Stimulated activated naive B cell treated with anti-CD40 and anti-IgM and Interleukin-4, amounts not matched to agents 10 μg/mL and 1 μg/mL and 100 μg/mL, for 72 hours (primary cell): ENCODE results near the gene VEGFA.

ENCODE experiments used
- ATAC-seq, 2 donors: fragments of 150-1000 bp; cut with Tn5 transposase; replicated peaks; 2 replicates each; pipeline ENCODE4 v1.10.0; 2021; ENCODE audit warnings: moderate library complexity in 1 of 2
- DNase-seq: peaks from one replicate; pipeline ENCODE4 v3.0.0; 2021
- H3K27ac Mint-ChIP-seq: one replicate; pipeline ENCODE4 v1.8.0; 2022; ENCODE audit warnings: mild to moderate bottlenecking, mixed read lengths
- H3K27me3 Mint-ChIP-seq, 2 donors: one replicate each; pipeline ENCODE4 v1.8.0; 2022; ENCODE audit warnings: mixed read lengths in 2 of 2
- H3K36me3 Mint-ChIP-seq, 2 donors: one replicate each; pipeline ENCODE4 v1.8.0; 2022; ENCODE audit warnings: mixed read lengths in 2 of 2, mild to moderate bottlenecking in 1 of 2
- H3K4me1 Mint-ChIP-seq, 2 donors: one replicate each; pipeline ENCODE4 v1.8.0; 2022; ENCODE audit warnings: mixed read lengths in 2 of 2, mild to moderate bottlenecking in 1 of 2
- H3K4me3 Mint-ChIP-seq, 2 donors: one replicate each; pipeline ENCODE4 v1.8.0; 2022; ENCODE audit warnings: mild to moderate bottlenecking in 2 of 2, mixed read lengths in 2 of 2, moderate library complexity in 1 of 2
- H3K9me3 Mint-ChIP-seq, 2 donors: one replicate each; pipeline ENCODE4 v1.8.0; 2022; ENCODE audit warnings: mixed read lengths in 2 of 2, mild to moderate bottlenecking in 1 of 2

VEGFA gene

DNA sequence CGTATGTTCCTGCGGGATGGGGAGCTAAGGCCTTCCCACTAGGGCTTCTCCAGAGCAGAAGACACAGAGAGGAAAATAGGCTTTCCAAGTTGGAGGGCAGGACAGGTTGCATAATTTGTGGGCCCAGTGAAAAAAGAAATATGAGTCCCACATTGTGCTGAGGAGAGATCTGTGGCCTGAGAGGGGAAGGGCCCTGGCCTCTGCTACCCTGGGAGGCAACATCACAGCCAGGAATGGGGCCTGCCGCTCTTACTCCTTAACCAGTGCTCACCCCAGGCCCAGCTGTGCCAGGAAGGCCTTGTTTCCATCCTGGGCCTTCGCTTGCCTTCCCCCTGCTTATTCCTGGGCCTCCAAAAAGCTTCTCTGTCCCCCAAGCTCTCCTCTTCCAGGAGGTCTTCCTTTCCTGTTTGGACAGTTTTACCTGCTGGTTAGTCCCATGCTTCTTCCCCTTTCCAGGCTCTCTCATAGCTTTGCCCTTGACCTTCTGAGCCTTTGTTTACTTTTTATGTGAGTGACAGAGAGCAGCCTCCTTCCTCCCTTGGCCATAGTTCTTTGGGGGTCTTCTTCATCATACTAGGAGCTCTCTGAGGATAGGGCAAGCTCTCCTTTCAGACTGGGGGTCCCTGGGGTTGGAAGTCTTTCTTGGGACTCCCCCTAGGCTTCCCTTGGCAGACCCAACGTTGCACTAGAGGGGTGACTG is 26.2 kb upstream of the VEGFA start:
- Mint-ChIP-seq H3K27ac (no peak overlapping the region), H3K4me3 (no peak overlapping the region), H3K4me1 (peaks cover 3 to 7% of the 10 kb centered on the region in 2 donors), H3K36me3 (no peaks in the 10 kb centered on the region), H3K27me3 (peaks cover 29 to 34% of the 10 kb centered on the region in 2 donors), H3K9me3 (no peaks in the 10 kb centered on the region)
- DNase-seq (no peak), ATAC-seq (no peak)

DNA sequence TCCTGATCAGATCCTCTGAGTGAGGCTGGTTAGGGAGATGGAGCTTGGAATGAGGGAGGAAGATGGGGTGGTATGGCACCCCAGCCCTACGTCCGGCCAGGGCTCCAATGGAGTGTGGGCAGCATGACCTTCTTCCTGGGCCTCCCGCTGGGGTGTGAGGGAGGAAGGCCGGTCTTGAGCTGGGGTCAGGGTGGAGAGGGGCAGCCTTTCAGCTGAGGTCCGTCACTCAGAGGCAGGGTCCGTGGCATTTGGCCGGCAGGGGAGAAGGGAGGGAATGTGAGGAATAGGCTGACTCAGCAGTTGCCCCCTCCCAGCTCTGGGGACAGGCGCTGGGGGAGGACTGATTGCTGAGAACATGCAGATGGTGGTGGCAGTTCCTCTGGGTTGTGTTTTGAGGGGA is 25.5 kb upstream of the VEGFA start:
- ATAC-seq, result no peak
- no peak overlapping the region for H3K27ac Mint-ChIP-seq

DNA sequence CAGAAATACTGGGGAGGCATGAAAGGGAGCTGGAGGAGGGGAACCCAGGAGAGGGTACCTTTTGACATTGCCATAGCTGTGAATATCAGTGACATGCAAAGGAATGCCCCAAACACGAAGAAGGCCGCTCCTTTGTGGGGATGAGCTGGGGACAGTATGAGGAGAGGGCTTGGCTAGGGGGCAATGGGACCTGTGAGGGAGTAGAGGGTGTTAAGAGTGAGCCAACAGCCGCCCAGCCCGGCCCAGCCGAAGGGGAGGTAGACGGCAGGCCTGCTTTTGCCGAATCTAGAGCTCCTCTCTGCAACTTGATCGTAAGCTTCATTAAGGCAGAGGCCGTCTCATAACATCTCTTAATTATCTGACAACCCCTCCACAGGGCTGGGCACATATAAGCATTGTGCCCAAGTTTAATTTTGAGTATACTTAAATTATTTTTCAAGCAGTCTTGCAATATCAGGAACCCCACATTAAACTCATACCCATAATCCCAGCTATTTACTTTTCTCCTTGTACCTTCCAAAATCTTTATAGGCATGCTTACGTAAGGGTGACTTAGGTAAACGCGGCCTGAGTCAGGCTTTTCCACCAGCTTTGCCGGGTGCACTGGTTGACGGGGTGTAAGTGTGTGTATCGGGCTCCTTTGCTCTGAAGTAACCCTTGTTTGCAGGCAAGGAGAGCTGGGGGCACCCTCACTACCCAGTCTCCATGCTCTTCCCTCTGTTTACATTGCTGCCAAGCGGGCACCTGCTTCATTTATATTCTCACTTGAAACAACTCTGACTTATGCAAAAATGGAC is 24.9 kb upstream of the VEGFA start:
- Mint-ChIP-seq H3K36me3 (no peaks in the 10 kb centered on the region), H3K4me1 (peaks cover 3 to 7% of the 10 kb centered on the region in 2 donors), H3K9me3 (no peaks in the 10 kb centered on the region), H3K27me3 (peaks cover 29 to 34% of the 10 kb centered on the region in 2 donors), H3K27ac (no peak overlapping the region), H3K4me3 (no peak overlapping the region)
- DNase-seq (no peak), ATAC-seq (no peak)

More for the DNA sequence above, 25.5 kb upstream of the VEGFA start:
- no peak for DNase-seq
- Mint-ChIP-seq H3K36me3 (no peaks in the 10 kb centered on the region), H3K4me1 (peaks cover 3 to 7% of the 10 kb centered on the region in 2 donors), H3K4me3 (no peak overlapping the region), H3K9me3 (no peaks in the 10 kb centered on the region), H3K27me3 (peaks cover 29 to 34% of the 10 kb centered on the region in 2 donors)

DNA sequence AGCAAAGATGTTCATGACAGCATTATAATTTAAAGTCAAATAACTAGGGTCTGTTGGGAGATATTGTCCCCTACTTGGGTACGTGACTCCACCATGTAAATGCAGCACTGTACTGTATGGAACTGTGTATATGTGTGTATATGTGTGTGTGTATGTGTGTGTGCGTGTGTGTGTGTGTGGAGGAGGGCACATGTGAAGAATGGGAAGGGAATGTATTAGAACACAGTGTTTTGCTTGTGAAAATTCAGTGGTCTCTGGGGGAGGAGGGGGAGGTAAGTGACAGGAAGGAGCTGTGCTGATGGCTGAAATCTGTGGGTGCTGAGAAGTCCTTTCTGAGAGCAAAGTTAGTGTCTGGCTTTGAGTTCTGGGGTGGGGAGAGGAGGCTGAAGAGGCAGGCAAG is 23.9 kb upstream of the VEGFA start:
- Mint-ChIP-seq H3K27ac (no peak overlapping the region), H3K4me1 (no peaks in the 10 kb centered on the region), H3K27me3 (peaks cover 29 to 34% of the 10 kb centered on the region in 2 donors)

DNA sequence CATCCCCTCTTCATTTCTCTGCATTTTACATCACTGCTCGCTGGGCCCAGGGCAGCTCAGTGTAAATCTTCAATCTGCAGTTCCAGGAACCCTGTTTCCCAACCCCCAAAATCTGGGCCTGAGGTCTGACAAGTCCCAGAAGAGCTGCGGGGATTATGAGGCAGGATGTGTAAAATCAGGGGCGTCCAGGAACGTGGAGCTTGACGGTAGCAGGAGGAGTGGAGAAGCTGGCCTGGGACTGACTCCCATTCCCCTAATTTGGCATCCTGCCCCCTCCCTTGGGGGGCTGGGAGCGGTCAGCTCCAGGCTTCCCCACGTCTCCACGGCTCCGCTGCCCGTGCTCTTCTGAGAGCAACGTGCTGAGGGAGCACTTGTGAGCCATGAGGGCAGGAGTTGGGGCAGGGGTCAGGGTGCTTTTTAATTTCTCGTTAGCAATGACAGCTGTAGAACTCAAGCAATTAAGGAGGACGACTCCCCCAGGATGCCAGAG is 23.4 kb upstream of the VEGFA start:
- DNase-seq, result no peak
- Mint-ChIP-seq H3K4me3 (no peak overlapping the region), H3K27me3 (peaks cover 29 to 34% of the 10 kb centered on the region in 2 donors), H3K9me3 (no peaks in the 10 kb centered on the region), H3K4me1 (no peaks in the 10 kb centered on the region), H3K36me3 (no peaks in the 10 kb centered on the region), H3K27ac (no peak overlapping the region)
- ATAC-seq, result no peak

More for the DNA sequence above, 23.9 kb upstream of the VEGFA start:
- ATAC-seq (no peak), DNase-seq (no peak)
- Mint-ChIP-seq H3K4me3 (no peak overlapping the region), H3K36me3 (no peaks in the 10 kb centered on the region), H3K9me3 (no peaks in the 10 kb centered on the region)

DNA sequence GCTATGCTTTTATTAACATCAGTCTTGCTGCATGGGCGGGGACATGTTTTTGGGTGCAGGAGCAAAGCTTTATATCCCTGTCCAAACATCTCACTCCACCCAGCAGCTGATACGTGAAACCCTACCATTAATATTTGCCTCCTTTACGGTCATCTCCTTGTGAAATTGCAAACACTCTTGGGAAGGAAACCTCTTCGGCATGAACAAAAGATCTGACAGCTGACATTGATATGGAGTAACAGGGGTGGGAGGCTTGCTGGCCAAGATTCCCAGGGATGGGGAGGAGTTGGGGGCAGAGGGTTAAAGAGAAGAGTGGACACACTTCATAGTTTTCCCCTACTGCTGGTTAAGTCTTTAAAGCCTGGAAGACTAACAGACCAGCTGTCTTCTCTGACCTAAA is 22.2 kb upstream of the VEGFA start:
- Mint-ChIP-seq H3K4me1 (no peaks in the 10 kb centered on the region), H3K9me3 (no peaks in the 10 kb centered on the region), H3K27me3 (peaks cover 29 to 34% of the 10 kb centered on the region in 2 donors), H3K4me3 (no peak overlapping the region), H3K36me3 (no peaks in the 10 kb centered on the region), H3K27ac (no peak overlapping the region)
- DNase-seq (no peak), ATAC-seq (no peak)

DNA sequence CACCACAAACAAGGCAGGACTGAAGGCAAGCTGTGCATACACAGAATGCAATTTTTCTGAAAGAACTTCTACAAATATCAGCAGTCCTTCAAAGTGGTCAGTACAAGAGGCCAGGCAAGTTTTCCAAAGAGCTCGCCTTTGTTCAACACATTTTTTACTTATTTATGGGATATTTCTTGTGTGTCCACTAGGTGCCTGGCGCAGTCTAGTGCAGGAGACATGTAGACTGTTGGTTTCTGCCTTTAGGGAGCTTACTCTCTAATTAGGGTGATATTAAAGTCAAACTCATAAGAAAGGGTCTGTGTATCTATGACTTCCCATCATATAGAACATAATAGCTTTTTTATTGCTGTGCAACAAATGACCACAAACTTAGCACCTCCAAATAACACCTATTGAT is 21.2 kb upstream of the VEGFA start:
- no peak for DNase-seq
- H3K36me3 Mint-ChIP-seq, result no peaks in the 10 kb centered on the region
- peaks cover 29 to 33% of the 10 kb centered on the region in 2 donors for H3K27me3 Mint-ChIP-seq
- no peak overlapping the region for H3K27ac Mint-ChIP-seq
- ATAC-seq, result no peak
- H3K4me3 Mint-ChIP-seq, result no peak overlapping the region
- H3K9me3 Mint-ChIP-seq, result no peaks in the 10 kb centered on the region
- no peaks in the 10 kb centered on the region for H3K4me1 Mint-ChIP-seq

DNA sequence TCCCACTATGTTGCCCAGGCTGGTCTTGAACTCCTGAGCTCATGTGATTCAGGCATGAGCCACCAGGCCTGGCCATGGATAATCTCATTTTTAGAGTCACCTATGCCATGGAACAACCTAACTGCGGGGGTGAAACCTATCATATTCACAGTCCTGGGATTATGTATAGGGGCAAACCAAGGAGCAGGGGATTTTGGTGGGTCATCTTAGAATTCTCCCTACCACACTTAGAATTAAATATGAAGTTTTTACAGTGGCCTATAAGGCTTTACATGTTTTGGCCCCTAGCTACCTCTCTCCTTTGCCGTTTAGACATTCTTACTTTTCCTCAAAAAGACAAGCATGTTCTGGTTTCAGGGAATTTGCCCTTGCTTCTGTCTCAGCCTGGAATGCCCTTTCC is 20.6 kb upstream of the VEGFA start:
- H3K9me3 Mint-ChIP-seq, result no peaks in the 10 kb centered on the region
- H3K4me3 Mint-ChIP-seq, result no peak overlapping the region
- no peaks in the 10 kb centered on the region for H3K4me1 Mint-ChIP-seq
- ATAC-seq (no peak), DNase-seq (no peak)
- H3K36me3 Mint-ChIP-seq, result no peaks in the 10 kb centered on the region
- peaks cover 22 to 26% of the 10 kb centered on the region in 2 donors for H3K27me3 Mint-ChIP-seq
- no peak overlapping the region for H3K27ac Mint-ChIP-seq

DNA sequence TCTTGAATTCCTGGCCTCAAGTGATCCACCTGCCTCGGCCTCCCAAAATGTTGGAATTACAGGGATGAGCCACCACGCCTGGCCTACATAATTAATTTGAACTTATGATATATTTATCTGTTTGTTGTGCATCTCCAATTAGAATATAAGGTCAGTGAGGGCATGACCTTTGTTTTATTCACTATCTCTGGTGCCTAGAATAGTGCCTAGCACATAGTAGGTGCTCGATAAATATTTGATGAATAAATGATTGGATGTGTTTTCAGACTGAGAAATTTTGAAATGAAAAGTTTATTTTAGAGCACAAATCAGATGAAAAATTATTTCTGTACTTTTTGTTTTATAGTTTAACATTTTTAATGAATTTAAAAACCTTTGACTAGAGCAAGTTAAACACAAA is 19.4 kb upstream of the VEGFA start:
- H3K27ac Mint-ChIP-seq, result no peak overlapping the region
- no peaks in the 10 kb centered on the region for H3K36me3 Mint-ChIP-seq
- no peaks in the 10 kb centered on the region for H3K9me3 Mint-ChIP-seq
- no peak overlapping the region for H3K4me3 Mint-ChIP-seq
- H3K27me3 Mint-ChIP-seq, result peaks cover 22 to 23% of the 10 kb centered on the region in 2 donors
- ATAC-seq (no peak), DNase-seq (no peak)
- no peaks in the 10 kb centered on the region for H3K4me1 Mint-ChIP-seq

DNA sequence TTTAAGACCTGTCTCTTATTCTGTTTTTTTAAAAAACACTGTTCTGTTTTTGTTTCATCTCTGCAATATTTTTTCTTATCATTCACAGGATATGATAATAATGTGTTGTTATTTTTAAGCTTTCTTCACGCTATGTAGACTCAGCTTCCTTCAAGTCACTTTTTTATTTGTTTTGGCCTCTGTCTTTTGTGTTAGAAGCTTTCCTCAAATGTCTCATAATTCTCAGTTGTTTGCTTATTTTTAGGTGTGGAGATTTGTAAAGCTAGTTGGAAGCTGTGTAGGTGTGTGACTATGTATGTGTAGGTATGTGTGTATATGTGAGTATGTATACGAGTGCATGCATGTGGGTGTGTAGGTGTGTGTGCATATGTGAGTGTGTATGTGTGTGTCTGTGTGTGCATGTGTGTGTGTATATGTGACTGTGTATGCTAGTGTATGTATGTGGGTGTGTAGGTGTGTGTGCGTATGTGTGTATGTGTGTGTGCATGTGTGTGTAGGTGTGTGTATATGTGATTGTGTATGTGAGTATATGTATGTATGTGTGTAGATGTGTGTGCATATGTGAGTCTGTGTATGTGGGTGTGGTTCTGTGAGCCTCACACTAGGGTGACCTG is 16.3 kb upstream of the VEGFA start:
- no peak overlapping the region for H3K27ac Mint-ChIP-seq

DNA sequence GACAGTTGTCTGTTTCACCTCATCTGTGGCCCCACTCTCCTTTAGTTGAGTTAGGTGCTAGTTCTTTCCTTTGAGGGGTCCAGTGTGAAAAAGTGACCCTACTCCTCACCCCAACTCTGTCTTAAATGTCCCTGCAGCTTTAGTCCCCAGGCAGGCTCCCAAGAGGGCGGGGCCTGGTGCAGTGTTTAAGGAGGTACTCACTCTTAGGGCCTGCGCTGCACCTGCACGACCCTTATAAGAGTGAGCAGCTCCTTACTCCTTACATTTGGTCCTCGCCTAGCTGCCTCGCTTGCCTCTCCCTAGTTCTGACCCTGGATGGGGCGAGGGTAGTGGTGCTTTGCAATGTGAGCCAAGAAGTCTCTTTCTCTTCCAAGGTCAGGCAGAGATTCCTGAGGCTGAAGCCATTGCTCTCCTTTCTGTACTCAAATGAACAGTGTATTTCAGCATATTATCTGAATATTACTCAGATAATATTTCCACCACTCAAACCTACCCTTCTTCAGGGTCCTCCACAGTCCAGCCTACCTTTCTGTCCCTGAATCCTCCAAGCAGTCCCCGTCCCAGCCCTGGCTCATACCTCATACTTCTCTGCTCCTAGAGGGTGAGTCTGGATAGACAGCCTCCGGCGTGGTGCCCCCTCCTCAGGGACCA is 11.9 kb upstream of the VEGFA start:
- Mint-ChIP-seq H3K4me1 (peaks cover 4 to 6% of the 10 kb centered on the region in 2 donors), H3K4me3 (no peak overlapping the region), H3K27ac (no peak overlapping the region), H3K9me3 (no peaks in the 10 kb centered on the region), H3K36me3 (no peaks in the 10 kb centered on the region), H3K27me3 (peaks cover 0 to 4% of the 10 kb centered on the region in 2 donors)
- ATAC-seq (no peak), DNase-seq (no peak)

More for the DNA sequence above, 16.3 kb upstream of the VEGFA start:
- no peak for DNase-seq
- Mint-ChIP-seq H3K9me3 (no peaks in the 10 kb centered on the region), H3K27me3 (peaks cover 0 to 4% of the 10 kb centered on the region in 2 donors), H3K4me1 (peaks cover 4 to 6% of the 10 kb centered on the region in 2 donors), H3K4me3 (no peak overlapping the region), H3K36me3 (no peaks in the 10 kb centered on the region)
- ATAC-seq, result no peak

DNA sequence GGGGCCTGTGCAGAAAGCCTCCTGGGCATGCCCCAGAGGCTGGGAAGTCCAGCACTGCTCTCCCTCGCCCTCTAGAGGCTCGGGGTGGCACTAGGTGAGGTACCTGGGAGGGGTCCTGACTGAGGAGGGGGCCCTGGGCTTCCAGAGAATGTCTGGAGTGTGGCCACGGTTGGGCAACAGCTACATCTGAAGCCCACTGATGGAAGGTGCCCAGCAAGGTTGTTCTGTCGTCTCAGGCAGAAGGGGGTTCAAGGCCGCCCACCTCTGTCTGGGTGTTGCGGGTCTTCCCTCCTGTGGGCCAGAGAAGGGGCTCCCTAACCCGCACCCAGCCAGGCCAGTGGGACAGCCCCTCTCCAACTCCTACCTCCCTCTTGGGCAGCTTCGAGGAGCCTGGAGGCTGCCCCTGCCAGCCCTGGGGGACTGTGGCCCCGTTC is 11.4 kb upstream of the VEGFA start:
- DNase-seq (no peak), ATAC-seq (peak; percentile 48 to 64)
- Mint-ChIP-seq H3K27me3 (peaks cover 0 to 4% of the 10 kb centered on the region in 2 donors), H3K4me1 (peaks cover 4 to 6% of the 10 kb centered on the region in 2 donors), H3K9me3 (no peaks in the 10 kb centered on the region), H3K4me3 (no peak overlapping the region), H3K36me3 (no peaks in the 10 kb centered on the region), H3K27ac (no peak overlapping the region)

DNA sequence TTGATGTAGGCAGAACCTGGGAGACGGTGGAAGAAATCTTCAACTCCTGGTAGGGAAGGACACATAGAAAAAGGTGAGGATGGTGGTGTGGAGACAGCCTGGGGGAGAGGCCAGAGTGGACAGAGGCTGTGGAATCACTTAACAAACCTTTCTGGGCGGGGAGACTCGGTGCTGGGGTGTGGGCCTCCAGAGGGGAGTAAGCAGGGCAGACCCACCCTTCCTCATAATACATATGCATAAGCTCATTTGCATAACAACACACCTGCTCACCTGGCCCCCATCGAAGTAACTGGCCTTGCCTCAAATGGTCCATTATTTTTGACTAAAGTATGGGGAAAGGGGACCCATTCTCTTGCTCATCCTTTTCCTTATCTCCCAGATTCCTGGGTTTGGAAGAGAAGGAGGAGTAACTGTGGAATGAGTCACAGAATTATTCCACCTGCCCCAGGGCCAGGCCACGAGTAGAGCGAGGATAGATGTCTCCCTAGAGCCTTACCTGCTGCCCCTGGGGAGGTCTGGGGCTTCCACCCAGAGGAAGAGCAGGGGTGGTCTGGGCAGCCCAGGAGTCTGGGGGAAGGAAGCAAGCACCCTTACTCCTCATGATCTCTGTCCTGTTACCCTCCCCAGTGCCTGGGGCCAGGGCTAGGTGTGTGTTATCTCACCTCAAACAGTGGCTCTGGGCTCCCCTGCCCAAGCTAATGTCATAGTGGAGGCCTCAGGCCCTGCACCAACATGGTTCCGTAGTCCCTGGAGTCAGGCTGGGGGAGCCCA is 10.7 kb upstream of the VEGFA start:
- H3K27ac Mint-ChIP-seq, result no peak overlapping the region
- DNase-seq, result no peak
- H3K9me3 Mint-ChIP-seq, result no peaks in the 10 kb centered on the region

DNA sequence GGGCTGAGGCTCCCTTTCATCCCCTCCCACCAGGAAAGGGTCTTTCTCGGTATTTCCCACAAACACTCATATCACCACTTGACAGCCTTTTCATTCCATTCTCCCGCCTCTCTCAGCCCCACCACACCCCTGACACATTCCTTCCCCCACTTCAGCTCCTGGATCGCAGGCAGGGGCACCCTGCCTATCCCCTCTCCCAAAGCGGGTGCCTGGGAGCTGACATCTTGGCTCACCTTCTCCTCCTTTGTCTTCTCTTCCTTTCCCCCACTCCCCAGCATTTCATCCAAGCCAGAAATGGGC is 10.2 kb upstream of the VEGFA start:
- peaks cover 4 to 6% of the 10 kb centered on the region in 2 donors for H3K4me1 Mint-ChIP-seq
- H3K9me3 Mint-ChIP-seq, result no peaks in the 10 kb centered on the region
- no peak for ATAC-seq
- peaks cover 4 to 7% of the 10 kb centered on the region in 2 donors for H3K27me3 Mint-ChIP-seq
- no peaks in the 10 kb centered on the region for H3K36me3 Mint-ChIP-seq
- no peak overlapping the region for H3K4me3 Mint-ChIP-seq
- H3K27ac Mint-ChIP-seq, result no peak overlapping the region
- no peak for DNase-seq

More for the DNA sequence above, 10.7 kb upstream of the VEGFA start:
- no peaks in the 10 kb centered on the region for H3K36me3 Mint-ChIP-seq
- no peak overlapping the region for H3K4me3 Mint-ChIP-seq
- no peak for ATAC-seq
- peaks cover 4 to 6% of the 10 kb centered on the region in 2 donors for H3K4me1 Mint-ChIP-seq
- H3K27me3 Mint-ChIP-seq, result peaks cover 0 to 4% of the 10 kb centered on the region in 2 donors
